Lower lobe of right lung (tissue), 2 donors: ENCODE results near the gene RSRP1. TPM values are rescaled to one million over a fixed set of nuclear protein-coding genes. Genes with fewer than 3 reads are reported as not detected.

Source experiments
- ATAC-seq, 2 donors: fragments of 200-7000 bp; cut with Tn5 transposase; one replicate each; pipeline ENCODE4 v1.9.1; 2020 to 2022; ENCODE audit warnings: mild to moderate bottlenecking in 2 of 2, moderate library complexity in 2 of 2
- DNase-seq: peaks from one replicate; pipeline ENCODE4 v3.0.0-alpha.2; 2020
- H3K27ac ChIP-seq: fragments of 200-600 bp; one replicate; pipeline ENCODE4 v1.8.0; 2022
- H3K27me3 ChIP-seq: fragments of 200-600 bp; one replicate; pipeline ENCODE4 v1.8.0; 2022; ENCODE audit warnings: low read depth
- H3K36me3 ChIP-seq: fragments of 200-600 bp; one replicate; pipeline ENCODE4 v1.8.0; 2022; ENCODE audit warnings: mild to moderate bottlenecking
- H3K4me1 ChIP-seq: fragments of 200-600 bp; one replicate; pipeline ENCODE4 v1.8.0; 2022
- H3K4me3 ChIP-seq: fragments of 200-600 bp; one replicate; pipeline ENCODE4 v1.8.0; 2022; ENCODE audit warnings: mild to moderate bottlenecking
- H3K9me3 ChIP-seq: fragments of 200-600 bp; one replicate; pipeline ENCODE4 v1.8.0; 2022
- intact Hi-C: fragments of 100-400 bp; cut with DNase I; formaldehyde crosslinking; loops from one replicate; pipeline ENCODE4 v1.11.0; 2022
- total RNA-seq: library from RNA; stranded (reverse); fragmentation: NEBNext Ultra II Directional; extraction: Animal tissue kit (Norgen Biotek cat#: 25700); gene quantifications from one replicate; pipeline ENCODE4 v1.2.1, GENCODE V29; 2021
- TF ChIP-seq, protein P1 (sequence below): fragments of 200-600 bp; IDR thresholded peaks from one replicate; pipeline ENCODE4 v1.8.0; 2022; ENCODE audit warnings: antibody characterized with exemption, mild to moderate bottlenecking
- donor health status: DM: no; HTN: yes; CAD: no; lungs with severe emphysema.

RSRP1 gene
- total RNA-seq, 1 donor from 2014 or later: 145 TPM

DNA sequence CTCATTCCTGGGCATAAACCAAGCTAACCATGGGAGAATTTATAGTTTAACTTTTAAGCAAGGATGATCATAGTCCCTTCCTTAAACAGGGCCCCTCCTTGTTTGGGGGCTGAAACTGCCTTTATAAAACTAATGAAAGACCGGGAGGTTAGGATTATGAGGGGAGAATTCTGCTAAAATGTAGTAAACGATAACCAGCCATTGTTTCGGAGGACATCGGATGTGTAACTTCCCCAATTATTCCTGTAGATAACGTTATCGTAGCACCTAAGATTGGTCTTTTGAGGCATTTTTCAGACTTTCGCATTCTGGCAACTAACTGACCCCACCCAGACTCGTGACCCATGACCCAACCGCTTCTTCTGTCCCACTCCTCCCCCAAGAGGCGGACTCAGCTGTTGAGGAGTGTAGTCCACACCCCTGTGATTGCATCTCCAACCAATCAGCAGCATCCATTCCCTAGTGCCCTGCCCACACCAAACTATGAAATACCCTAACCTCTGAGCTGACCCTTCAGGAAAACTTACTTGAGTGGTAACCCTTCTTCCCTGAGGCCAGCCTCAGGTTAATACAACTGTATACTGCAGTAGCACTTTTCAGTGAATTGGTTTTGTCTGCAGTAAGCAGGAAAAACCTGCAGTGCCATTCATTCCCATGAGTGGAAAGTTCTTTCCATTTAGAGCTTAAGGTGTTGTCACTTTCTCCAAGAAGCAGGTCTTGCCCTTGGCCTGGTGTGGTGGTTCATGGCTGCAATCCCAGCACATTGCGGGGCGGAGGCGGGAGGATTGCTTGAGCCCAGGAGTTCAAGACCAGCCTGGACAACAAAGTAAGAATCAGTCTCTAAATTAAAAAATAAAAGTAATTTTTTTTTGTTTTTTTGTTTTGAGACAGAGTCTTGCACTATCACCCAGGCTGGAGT, 14.1 kb downstream of the RSRP1 start:
- Histone ChIP-seq H3K9me3 (no peaks in the 10 kb centered on the region), H3K27ac (peak overlapping the region; percentile 95), H3K4me1 (peaks cover 41% of the 10 kb centered on the region), H3K4me3 (peak overlapping the region; percentile 93), H3K36me3 (peaks cover 53% of the 10 kb centered on the region), H3K27me3 (no peaks in the 10 kb centered on the region)
- TF ChIP-seq, protein P1, sequence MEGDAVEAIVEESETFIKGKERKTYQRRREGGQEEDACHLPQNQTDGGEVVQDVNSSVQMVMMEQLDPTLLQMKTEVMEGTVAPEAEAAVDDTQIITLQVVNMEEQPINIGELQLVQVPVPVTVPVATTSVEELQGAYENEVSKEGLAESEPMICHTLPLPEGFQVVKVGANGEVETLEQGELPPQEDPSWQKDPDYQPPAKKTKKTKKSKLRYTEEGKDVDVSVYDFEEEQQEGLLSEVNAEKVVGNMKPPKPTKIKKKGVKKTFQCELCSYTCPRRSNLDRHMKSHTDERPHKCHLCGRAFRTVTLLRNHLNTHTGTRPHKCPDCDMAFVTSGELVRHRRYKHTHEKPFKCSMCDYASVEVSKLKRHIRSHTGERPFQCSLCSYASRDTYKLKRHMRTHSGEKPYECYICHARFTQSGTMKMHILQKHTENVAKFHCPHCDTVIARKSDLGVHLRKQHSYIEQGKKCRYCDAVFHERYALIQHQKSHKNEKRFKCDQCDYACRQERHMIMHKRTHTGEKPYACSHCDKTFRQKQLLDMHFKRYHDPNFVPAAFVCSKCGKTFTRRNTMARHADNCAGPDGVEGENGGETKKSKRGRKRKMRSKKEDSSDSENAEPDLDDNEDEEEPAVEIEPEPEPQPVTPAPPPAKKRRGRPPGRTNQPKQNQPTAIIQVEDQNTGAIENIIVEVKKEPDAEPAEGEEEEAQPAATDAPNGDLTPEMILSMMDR: no peak
- DNase-seq (peak; percentile 91), ATAC-seq (peak; percentile 94 to 96)
- intact Hi-C loops: no loop called here

DNA sequence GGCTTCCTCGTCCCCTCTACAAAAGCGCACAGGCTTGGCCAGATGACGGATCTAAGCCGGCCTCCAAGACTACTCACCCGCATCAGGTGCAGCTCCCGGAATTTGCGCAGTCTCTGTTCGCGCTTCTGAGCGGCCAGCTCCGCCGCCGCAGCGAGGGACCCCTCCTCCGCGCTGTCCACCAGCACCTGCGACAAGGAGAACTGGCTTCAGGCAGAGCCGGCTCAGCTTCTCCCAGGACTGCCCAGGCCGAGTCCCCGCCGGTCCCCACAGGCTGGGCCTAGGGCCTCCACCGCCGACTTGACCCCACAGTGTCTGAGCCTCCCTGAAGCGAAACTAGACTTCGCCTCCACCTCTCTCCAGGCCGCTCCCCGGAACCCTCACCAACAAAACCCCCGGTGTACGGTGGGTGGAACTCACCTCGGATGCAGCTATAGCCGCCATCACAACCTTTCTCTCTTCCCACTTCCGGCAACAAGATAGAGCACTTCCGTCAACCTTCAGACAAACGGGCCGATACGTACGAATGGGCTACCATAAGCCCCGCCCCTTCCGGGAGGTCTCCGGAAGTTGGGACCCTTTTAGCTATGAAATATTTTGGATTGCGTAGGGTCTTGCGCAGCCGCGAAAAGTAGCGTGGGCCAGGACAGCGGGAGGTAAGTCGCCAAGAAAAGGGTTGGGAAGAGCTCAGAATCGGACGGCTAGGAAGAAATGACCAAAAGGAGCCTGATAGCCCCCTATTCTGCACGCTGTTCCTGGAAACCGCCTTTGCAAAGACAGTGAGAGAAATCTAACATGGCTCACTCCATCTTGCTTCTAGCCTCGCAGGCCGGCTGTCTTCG, 15.0 kb downstream of the RSRP1 start, which contains the start of gene SYF2:
TSS of gene SYF2 (minus strand) at position 476 of the 839 bp plus-strand sequence. CDS start at position 441, 35 bp downstream.
- peak; percentile 95 to 98 for ATAC-seq
- peak; percentile 93 for DNase-seq
- intact Hi-C loops: no loop called here
- H3K9me3 ChIP-seq: no peaks in the 10 kb centered on the region
- peak within 1 kb of the TSS; percentile 93 for H3K4me3 ChIP-seq
- H3K27me3 ChIP-seq: no peaks in the 10 kb centered on the region
- TF ChIP-seq, protein P1: no peak
- H3K27ac ChIP-seq: peak within 1 kb of the TSS; percentile 95
- peaks cover 61% of the 10 kb centered on the region for H3K36me3 ChIP-seq
- peaks cover 40% of the 10 kb centered on the region for H3K4me1 ChIP-seq

DNA sequence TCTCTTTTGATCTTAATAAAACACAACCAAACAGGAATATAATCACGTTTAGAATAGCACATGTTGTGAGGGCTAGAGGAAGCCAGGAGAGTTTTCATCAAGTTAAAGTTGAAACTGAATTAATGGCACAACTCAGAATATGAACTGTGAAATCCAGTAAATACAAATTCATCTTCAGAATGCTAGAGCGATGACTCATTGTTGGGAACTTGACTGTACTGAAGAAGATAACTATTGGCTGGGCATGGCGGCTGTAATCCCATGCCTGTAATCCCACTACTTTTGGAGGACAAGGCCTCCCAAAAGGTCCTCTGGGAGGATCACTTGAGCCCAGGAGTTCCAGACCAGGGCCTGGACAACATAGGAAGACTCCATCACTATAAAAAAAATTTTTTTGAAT, 23.8 kb downstream of the RSRP1 start:
- H3K36me3 ChIP-seq: peaks cover 92% of the 10 kb centered on the region

DNA sequence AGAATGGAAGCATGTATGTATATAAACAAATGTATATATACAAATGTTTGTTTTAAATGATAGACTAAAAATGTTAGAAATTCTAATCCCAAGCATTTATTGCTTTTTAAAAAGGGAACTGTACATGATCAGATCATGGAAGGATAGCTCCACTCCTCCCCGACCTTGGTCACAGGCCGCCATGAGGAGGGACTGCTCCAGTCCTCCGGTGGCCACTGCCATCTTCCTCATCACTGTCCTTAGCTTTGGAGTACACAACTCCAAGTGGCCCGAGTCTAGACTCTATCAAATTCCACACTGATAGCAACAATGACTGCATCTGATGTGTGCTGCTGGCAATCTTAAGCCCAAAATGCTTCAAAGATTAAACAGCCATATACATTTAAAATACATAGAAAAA, 24.6 kb downstream of the RSRP1 start:
- no peaks in the 10 kb centered on the region for H3K27me3 ChIP-seq
- no peak overlapping the region for H3K4me3 ChIP-seq
- TF ChIP-seq, protein P1: no peak
- no peaks in the 10 kb centered on the region for H3K4me1 ChIP-seq
- ATAC-seq: no peak
- H3K27ac ChIP-seq: no peak overlapping the region
- no peaks in the 10 kb centered on the region for H3K9me3 ChIP-seq
- intact Hi-C loops: no loop called here
- peaks cover 84% of the 10 kb centered on the region for H3K36me3 ChIP-seq
- DNase-seq: no peak

More for the DNA sequence above, 23.8 kb downstream of the RSRP1 start:
- DNase-seq (no peak), ATAC-seq (no peak)
- H3K27me3 ChIP-seq: no peaks in the 10 kb centered on the region
- H3K4me3 ChIP-seq: no peak overlapping the region
- intact Hi-C loops: no loop called here
- H3K27ac ChIP-seq: no peak overlapping the region
- TF ChIP-seq, protein P1: no peak
- H3K4me1 ChIP-seq: no peaks in the 10 kb centered on the region
- no peaks in the 10 kb centered on the region for H3K9me3 ChIP-seq

DNA sequence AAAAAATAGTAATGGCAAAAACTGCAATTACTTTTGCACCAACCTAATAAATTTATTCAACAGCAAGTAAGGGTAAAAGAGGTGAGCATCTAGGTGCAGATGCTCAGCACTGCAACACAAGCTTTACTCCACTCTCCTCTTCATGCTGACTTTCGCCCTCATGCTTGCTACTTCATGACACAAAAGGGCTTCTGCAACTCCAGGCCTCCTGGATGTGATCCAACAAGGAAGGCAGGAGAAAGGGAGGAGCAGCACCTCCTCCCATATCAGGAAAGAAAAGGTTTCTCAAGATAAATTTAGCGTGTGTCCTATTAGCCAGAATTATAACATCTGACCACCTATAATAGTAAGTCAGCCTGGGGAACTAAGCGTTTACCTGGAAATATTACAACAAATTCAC, 26.6 kb downstream of the RSRP1 start:
- DNase-seq (no peak), ATAC-seq (no peak)
- Histone ChIP-seq H3K36me3 (peaks cover 64% of the 10 kb centered on the region), H3K27me3 (no peaks in the 10 kb centered on the region), H3K9me3 (no peaks in the 10 kb centered on the region), H3K27ac (no peak overlapping the region), H3K4me1 (no peaks in the 10 kb centered on the region), H3K4me3 (no peak overlapping the region)
- TF ChIP-seq, protein P1: no peak
- intact Hi-C loops: no loop called here
